Stimulated activated CD8-positive, alpha-beta memory T cell treated with anti-CD3 and anti-CD28 coated beads, Interleukin-15, amount 100 ng/mL, for 1 hour (primary cell): ENCODE results near the gene CALHM6.

Experiments
- DNase-seq: peaks from one replicate; pipeline ENCODE4 v3.0.0-alpha.2; 2020; ENCODE audit warnings: low read depth

CALHM6 gene

DNA sequence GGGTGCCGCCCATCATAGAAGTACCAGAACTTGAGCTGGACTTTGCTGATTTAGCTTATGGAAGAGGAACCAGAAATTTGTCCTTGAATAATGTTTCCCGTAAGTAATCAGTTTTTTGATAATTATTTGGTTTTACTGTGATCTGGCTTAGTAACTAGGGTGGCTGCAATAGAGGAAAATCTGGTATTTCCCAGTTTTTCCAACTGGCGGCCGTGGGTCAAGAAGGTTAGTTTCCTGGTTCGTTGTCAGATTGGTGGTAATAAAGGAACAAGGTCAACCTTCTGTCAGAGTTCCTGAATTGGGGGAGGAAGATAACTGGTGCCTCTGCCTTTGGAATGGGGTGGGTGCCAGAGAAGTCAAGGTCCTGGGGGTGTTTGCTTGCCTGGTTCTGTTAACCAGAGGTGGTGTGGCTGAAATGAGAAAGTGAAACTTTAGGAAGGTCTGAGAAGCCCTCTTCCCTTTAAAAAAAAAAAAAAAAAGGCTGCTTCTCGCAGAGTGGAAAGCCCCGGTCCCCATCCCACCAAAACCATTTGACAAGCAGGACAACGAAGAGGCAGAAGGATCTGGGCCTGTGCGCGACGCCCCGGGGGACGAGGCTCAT, at the start of gene CALHM6:
Gene CALHM6, plus strand, starts transcription at position 45 of the 601 bp plus-strand sequence. Its CDS starts 555 bp downstream, at position 600.
- DNase-seq, result no peak

GRCh38 chr6:116412270-116412669, 48.9 kb upstream of the CALHM6 start:
- no peak for DNase-seq

DNA sequence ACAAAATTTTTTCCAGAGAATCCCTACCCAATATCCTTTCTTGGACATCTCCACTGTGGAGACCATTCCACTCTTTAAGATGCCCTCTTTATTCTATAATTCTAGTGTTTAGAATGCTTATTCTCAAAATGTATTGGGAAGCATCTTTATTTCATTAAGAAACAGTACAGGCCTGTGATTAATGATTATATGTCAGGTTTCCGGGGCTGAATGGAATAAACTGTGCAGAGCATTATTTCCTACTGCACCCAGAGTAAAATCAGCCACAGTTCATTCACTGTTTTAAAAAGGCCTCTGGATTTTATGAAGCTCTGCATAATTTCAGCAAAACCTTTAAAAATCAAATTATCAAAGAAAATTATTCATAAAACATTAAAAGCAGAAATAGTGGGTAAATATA, 47.8 kb upstream of the CALHM6 start:
- DNase-seq, result no peak

- DNase-seq, result no peak
These were observed 43.5 kb upstream of the CALHM6 start for GRCh38 chr6:116417661-116418060.

- no peak for DNase-seq
These were observed 41.9 kb upstream of the CALHM6 start for GRCh38 chr6:116419069-116419786.

DNA sequence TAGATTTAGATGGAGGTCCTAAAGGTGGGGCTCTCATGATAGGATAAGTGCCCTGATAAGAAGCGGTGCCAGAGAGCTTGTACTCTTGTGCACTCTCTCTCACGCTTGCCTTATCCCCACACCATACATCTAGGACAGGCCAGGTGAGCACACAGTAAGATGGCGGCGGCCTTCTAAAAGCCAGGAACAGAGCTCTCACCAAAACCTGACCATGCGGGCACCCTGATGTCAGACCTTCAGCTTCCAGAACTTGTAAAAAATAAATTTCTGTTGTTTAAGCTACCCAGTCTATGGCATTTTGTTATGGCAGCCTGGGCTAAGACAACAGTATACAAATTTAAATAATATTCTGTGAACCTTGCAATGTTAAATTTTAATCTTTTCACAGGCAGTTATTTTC, 40.8 kb upstream of the CALHM6 start:
- DNase-seq, result no peak

DNA sequence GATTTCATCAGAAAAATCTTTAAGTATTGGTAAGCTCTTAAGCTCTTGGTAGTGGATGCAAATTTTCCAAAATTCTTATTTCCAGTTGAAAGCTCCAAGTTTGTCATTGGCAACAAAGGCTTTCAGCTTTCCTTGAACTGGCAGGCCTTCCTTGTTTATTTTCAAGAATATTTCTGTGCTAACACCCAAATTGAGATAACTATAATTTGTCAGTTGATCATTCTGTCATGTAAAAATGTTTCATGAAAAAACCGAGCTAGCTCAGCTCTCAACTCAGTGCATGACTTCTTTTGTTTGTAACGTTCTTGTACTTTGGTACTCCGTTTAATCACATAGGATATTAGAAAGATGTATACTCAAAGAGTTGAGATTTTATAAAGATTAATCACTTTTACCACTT, 38.9 kb upstream of the CALHM6 start:
- no peak for DNase-seq

DNA sequence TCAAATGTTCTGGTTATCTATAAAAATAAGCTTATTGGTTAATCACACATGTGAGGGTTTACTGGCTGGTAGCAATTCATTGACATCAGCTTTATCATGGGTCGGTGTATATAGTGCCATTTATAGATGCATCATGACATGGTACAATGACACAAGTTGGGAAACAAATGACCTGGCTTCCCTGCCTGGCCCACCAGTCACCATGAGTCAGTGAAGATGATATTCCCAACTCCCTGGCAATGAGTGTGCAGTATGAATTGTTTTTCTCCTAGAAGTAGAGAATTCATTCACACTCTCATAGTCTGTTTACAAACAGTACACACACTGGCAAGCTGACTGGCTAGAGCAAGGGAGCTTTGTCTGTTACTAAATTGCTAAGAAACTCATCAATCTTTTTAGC, 37.2 kb upstream of the CALHM6 start:
- DNase-seq, result no peak

DNA sequence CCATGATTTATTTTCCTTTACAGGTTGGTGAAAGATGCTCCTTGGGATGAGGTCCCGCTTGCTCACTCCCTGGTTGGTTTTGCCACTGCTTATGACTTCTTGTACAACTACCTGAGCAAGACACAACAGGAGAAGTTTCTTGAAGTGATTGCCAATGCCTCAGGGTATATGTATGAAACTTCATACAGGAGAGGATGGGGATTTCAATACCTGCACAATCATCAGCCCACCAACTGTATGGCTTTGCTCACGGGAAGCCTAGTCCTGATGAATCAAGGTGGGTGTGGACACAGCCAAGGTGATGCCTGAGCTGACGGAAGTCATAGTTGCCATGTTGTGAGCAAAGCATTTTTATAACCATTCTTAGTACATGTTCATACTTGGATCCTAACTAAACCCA, 34.6 kb upstream of the CALHM6 start:
- DNase-seq, result no peak

- no peak for DNase-seq
These were observed 32.1 kb upstream of the CALHM6 start for GRCh38 chr6:116429111-116429510.

DNA sequence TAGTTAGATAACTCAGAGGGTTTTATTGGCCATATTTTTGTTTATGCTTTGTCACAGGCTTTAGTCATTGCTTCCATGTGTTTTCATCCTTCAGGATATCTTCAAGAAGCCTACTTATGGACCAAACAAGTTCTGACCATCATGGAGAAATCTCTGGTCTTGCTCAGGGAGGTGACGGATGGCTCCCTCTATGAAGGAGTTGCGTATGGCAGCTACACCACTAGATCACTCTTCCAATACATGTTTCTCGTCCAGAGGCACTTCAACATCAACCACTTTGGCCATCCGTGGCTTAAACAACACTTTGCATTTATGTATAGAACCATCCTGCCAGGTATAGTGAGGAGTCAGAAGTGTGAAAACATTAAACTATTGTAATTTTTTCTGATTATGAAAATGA, 30.3 kb upstream of the CALHM6 start:
- DNase-seq, result no peak

DNA sequence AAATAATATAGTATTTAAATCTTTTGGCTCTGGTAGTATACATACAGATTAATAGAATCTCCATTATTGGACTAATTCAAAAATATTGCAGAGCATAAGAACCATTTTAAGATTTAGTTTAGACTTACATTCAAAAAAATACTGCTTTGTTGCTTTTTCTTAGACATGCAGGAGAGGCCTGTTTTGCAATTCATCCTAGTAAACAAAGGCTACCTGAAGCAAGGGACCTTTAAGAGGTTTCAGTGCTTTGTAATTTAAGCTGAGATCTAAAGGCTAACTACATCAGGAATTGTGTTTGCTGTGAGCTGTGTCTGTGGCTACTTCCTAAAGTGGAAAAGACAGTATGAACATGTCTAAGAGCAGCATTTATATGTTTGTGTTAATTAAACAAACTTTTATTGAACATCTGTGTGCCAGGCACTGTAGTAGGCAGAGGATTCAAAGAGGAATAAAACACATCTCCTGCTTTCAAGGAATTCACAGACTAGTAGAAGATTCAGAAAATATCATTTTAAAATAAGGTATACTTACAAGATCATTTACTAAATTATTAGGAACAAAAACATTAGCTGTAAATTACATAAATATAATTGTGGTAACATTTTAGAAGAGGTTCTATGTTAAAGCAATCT, 29.1 kb upstream of the CALHM6 start:
- DNase-seq, result no peak

DNA sequence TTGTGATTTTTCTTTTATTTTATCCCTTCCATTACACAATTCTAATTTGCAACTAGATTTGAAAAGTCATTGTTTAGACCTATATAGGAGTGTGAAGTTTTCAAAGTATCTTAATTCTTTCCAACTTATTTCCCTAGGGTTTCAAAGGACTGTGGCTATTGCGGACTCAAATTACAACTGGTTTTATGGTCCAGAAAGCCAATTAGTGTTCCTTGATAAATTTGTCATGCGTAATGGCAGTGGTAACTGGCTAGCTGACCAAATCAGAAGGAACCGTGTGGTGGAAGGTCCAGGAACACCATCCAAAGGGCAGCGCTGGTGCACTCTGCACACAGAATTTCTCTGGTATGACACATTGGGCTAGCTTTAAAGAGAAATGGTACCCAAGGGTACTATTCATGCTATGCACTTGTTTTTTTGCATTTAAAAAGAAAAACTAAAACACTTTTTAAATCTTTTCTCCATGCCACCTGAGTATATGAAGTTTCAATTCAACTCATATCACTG, 27.9 kb upstream of the CALHM6 start:
- no peak for DNase-seq

DNA sequence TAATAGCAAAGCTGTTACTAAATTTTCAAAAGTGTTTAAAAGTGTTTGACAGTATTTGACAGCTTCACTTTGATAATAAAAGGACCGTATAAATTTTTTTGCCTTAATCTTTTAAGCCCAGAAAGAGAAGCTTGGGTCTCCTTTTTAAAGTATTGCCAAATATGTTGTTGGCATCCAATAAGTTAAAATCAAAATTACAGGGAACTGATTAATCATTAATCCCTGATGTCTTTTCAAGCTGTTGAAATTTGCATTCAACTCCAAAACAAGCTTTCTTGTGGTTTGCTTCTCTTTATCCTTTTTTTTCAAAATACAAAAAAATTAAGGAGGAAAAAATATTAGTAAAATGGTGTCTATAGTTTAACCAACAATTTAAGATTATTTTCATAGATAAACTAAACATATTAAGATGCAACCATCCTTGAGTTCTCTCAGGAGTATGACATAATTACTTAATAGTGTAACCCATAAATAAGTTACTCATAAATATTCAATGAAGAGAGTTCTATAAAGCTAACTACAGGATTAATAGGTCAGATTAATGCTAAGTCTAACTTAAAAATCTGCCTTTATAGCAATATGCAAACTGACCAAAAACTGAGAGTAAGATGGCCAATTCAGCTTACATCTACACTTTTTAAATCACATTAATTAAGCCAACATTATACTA, 27.0 kb upstream of the CALHM6 start:
- DNase-seq, result no peak

DNA sequence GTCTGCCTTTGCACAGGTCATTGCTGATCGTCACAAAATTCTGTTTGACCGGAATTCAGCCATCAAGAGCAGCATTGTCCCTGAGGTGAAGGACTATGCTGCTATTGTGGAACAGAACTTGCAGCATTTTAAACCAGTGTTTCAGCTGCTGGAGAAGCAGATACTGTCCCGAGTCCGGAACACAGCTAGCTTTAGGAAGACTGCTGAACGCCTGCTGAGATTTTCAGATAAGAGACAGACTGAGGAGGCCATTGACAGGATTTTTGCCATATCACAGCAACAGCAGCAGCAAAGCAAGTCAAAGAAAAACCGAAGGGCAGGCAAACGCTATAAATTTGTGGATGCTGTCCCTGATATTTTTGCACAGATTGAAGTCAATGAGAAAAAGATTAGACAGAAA, 24.6 kb upstream of the CALHM6 start:
- no peak for DNase-seq

DNA sequence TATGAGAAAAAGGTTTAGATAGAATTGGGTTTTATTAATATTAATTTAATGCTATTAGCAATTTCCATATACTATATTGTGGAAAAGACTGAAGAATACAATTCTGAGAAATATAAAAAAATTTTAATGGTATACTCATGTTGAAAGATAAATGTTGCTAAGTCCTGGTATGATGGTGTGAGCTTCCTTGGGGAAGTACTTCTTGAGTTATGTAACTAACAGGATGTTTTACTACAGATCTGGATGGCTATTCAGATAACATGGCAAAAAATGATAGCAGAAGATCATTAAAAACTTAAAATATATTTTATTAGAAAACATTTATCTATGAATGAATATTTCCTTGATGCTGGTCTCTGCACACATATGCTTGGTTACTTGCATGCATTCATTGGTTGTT, 23.5 kb upstream of the CALHM6 start:
- no peak for DNase-seq

DNA sequence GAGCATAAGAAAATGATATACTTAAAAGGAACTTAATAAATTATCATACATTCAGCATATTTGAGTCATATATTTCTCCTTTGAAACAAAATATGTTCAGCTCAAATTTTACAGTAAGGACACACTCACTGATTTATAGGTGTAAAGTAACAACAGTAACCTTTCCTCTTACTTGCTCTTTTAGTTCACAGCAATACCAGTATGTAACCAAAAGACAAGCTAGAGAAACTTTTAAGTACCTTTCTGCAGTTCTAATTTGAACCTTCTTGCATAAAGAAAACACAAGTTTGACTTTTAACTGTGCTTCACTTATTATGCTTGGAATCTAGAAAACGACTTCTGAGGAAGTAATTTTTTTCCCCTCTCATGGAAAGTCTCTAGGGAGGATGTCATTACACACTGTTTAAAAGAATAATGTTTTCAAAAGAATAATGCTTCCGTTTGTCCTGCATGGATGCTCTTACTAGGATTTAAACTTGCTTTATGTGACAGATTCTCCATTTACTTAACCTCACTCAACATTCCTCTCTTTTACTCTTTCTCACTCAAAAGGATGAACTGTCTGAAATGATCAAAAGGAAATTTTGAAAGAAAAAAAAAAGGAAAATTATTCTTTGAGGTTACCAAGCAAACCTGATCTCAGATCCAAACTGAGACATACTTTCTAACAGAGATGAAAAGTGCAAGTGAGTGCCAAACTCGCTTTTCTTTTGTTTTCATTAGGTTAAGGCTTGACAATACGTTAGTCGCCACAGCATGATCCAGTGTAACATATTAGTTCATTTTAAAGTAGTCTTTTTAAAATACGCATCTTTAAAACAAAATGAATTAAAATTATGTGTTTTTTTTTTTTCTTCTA, 22.4 kb upstream of the CALHM6 start:
- no peak for DNase-seq

GRCh38 chr6:116439522-116440051, 21.6 kb upstream of the CALHM6 start:
- DNase-seq, result no peak

- DNase-seq, result no peak
These were observed 18.1 kb upstream of the CALHM6 start for GRCh38 chr6:116443105-116443504.

GRCh38 chr6:116444092-116444491, 17.1 kb upstream of the CALHM6 start:
- DNase-seq, result no peak

DNA sequence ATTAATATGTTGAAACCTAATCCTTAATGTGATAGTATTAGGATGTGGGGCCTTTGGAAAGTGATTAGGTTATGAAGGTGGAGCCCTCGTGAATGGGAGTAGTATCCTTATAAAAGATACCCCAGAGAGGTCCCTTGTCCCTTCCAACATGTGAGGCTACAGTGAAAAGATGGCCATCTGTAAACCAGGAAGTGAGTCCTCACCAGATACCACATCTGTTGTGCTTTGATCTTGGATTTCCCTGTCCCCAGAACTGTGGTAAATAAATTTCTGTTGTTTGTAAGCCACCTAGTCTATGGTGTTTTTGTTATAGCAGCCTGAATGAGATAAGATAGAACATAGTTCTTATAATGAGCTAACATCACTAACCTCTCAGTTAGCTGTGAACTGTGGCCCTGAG, 16.6 kb upstream of the CALHM6 start:
- DNase-seq, result no peak

- no peak for DNase-seq
These were observed 16.1 kb upstream of the CALHM6 start for GRCh38 chr6:116445102-116445501.
